H9 (cell line): ENCODE results near the gene APPBP2. TPM values are rescaled to one million over a fixed set of nuclear protein-coding genes. Genes with fewer than 3 reads are reported as not detected.
A peak's percentile ranks its signal among the peaks of the same experiment; 100 is the strongest.

Experiments
- DNase-seq: peaks from one replicate; pipeline ENCODE4 v3.0.0-alpha.2; 2017
- H2AFZ ChIP-seq: one replicate; pipeline ENCODE4 v1.6.1; 2013; ENCODE audit warnings: mild to moderate bottlenecking, low read length, control low read depth, moderate library complexity
- H2AK5ac ChIP-seq: 2 replicates; pipeline ENCODE4 v1.6.1; 2013; ENCODE audit warnings: low read length, control low read depth, mixed read lengths; ENCODE audit not compliant: insufficient read length
- H2BK120ac ChIP-seq: one replicate; pipeline ENCODE4 v1.6.1; 2013; ENCODE audit warnings: low read depth, mild to moderate bottlenecking, low read length, control low read depth, inconsistent platforms; ENCODE audit not compliant: poor library complexity, severe bottlenecking
- H2BK12ac ChIP-seq: 2 replicates; pipeline ENCODE4 v1.6.1; 2013; ENCODE audit warnings: low read length, control low read depth, mixed read lengths, low read depth; ENCODE audit not compliant: insufficient read length
- H2BK15ac ChIP-seq: 2 replicates; pipeline ENCODE4 v1.6.1; 2013; ENCODE audit warnings: low read depth, low read length, control low read depth
- H2BK20ac ChIP-seq: one replicate; pipeline ENCODE4 v1.6.1; 2013; ENCODE audit warnings: low read depth, mild to moderate bottlenecking, low read length, control low read depth, inconsistent platforms; ENCODE audit not compliant: poor library complexity, severe bottlenecking
- H2BK5ac ChIP-seq: 2 replicates; pipeline ENCODE4 v1.6.1; 2013; ENCODE audit warnings: low read length, control low read depth, mixed read lengths; ENCODE audit not compliant: insufficient read length
- H3K14ac ChIP-seq: 2 replicates; pipeline ENCODE4 v1.6.1; 2013; ENCODE audit warnings: low read length, control low read depth; ENCODE audit not compliant: insufficient read depth
- H3K18ac ChIP-seq: 2 replicates; pipeline ENCODE4 v1.6.1; 2013; ENCODE audit warnings: low read depth, mild to moderate bottlenecking, mixed read lengths, low read length, control low read depth; ENCODE audit not compliant: insufficient read length
- H3K23ac ChIP-seq: 2 replicates; pipeline ENCODE4 v1.6.1; 2013; ENCODE audit warnings: low read length, control low read depth, mixed read lengths, low read depth; ENCODE audit not compliant: insufficient read length
- H3K23me2 ChIP-seq: 2 replicates; pipeline ENCODE4 v1.6.1; 2013; ENCODE audit warnings: low read depth, mild to moderate bottlenecking, mixed read lengths, low read length, control low read depth; ENCODE audit not compliant: insufficient read length, poor library complexity, severe bottlenecking
- H3K27ac ChIP-seq: 2 replicates; pipeline ENCODE4 v1.5.1; 2013; ENCODE audit warnings: low read length, control low read depth, mixed read lengths, low read depth; ENCODE audit not compliant: insufficient read length
- H3K27me3 ChIP-seq: 2 replicates; pipeline ENCODE4 v1.6.1; 2013; ENCODE audit warnings: low read length, control low read depth, inconsistent platforms; ENCODE audit not compliant: insufficient read depth
- H3K4ac ChIP-seq: 2 replicates; pipeline ENCODE4 v1.6.1; 2013; ENCODE audit warnings: low read depth, mild to moderate bottlenecking, control low read depth, inconsistent platforms, low read length, moderate library complexity
- H3K4me1 ChIP-seq: 2 replicates; pipeline ENCODE4 v1.6.1; 2013; ENCODE audit warnings: low read length, control low read depth, inconsistent platforms; ENCODE audit not compliant: insufficient read depth
- H3K4me2 ChIP-seq: 2 replicates; pipeline ENCODE4 v1.6.1; 2013; ENCODE audit warnings: low read length, control low read depth, mixed read lengths; ENCODE audit not compliant: insufficient read length, insufficient read depth
- H3K56ac ChIP-seq: 2 replicates; pipeline ENCODE4 v1.6.1; 2013; ENCODE audit warnings: low read depth, mild to moderate bottlenecking, mixed read lengths, low read length, control low read depth; ENCODE audit not compliant: insufficient read length
- H3K79me1 ChIP-seq: 2 replicates; pipeline ENCODE4 v1.6.1; 2013; ENCODE audit warnings: low read depth, mild to moderate bottlenecking, moderate library complexity, low read length, control low read depth, inconsistent platforms; ENCODE audit not compliant: insufficient read depth, poor library complexity, severe bottlenecking
- H3K79me2 ChIP-seq: 2 replicates; pipeline ENCODE4 v1.6.1; 2013; ENCODE audit warnings: low read length, control low read depth, inconsistent platforms; ENCODE audit not compliant: insufficient read depth
- H3K9ac ChIP-seq: 2 replicates; pipeline ENCODE4 v1.6.1; 2013; ENCODE audit warnings: low read length, control low read depth, mixed read lengths; ENCODE audit not compliant: insufficient read length; ENCODE audit errors: extremely low read depth
- H3K9me3 ChIP-seq: one replicate; pipeline ENCODE4 v1.6.1; 2013; ENCODE audit warnings: low read depth, low read length, inconsistent platforms; ENCODE audit not compliant: control insufficient read depth
- H3T11ph ChIP-seq: one replicate; pipeline ENCODE4 v1.6.1; 2013; ENCODE audit warnings: mild to moderate bottlenecking, low read length, control low read depth, inconsistent platforms
- H4K20me1 ChIP-seq: one replicate; pipeline ENCODE4 v1.6.1; 2013; ENCODE audit not compliant: control insufficient read depth, insufficient read length, insufficient read depth
- H4K5ac ChIP-seq: 2 replicates; pipeline ENCODE4 v1.6.1; 2013; ENCODE audit warnings: low read depth, mild to moderate bottlenecking, mixed read lengths, low read length, control low read depth; ENCODE audit not compliant: insufficient read length
- H4K8ac ChIP-seq: replicated peaks from 2 replicates; pipeline ENCODE4 v1.6.1; 2013; ENCODE audit warnings: low read length, control low read depth, mixed read lengths, low read depth; ENCODE audit not compliant: insufficient read length
- H4K91ac ChIP-seq: 2 replicates; pipeline ENCODE4 v1.6.1; 2013; ENCODE audit warnings: low read depth, mild to moderate bottlenecking, moderate library complexity, mixed read lengths, low read length, control low read depth; ENCODE audit not compliant: insufficient read length
- H3K27ac Mint-ChIP-seq, 3 experiments: 2 replicates in 2 of 3; 3 replicates in 1 of 3; pipeline ENCODE4 v1.8.0; 2020 to 2021; ENCODE audit warnings: mixed read lengths in 3 of 3, mild to moderate bottlenecking in 1 of 3, moderate library complexity in 1 of 3
- H3K27me3 Mint-ChIP-seq: 2 replicates; pipeline ENCODE4 v1.8.0; 2021; ENCODE audit warnings: low read depth, mild to moderate bottlenecking, moderate library complexity, mixed read lengths
- H3K36me3 Mint-ChIP-seq, 3 experiments: 2 replicates in 2 of 3; 3 replicates in 1 of 3; pipeline ENCODE4 v1.8.0; 2020 to 2021; ENCODE audit warnings: low read depth in 3 of 3, mixed read lengths in 3 of 3; ENCODE audit not compliant: insufficient read depth in 1 of 3
- H3K4me1 Mint-ChIP-seq, 2 experiments: 2 replicates each; pipeline ENCODE4 v1.8.0; 2020; ENCODE audit warnings: mixed read lengths in 2 of 2
- H3K4me3 Mint-ChIP-seq, 2 experiments: 2 replicates in 1 of 2; 3 replicates in 1 of 2; pipeline ENCODE4 v1.8.0; 2020 to 2021; ENCODE audit warnings: mild to moderate bottlenecking in 2 of 2, mixed read lengths in 2 of 2, moderate library complexity in 1 of 2
- H3K9me3 Mint-ChIP-seq, 2 experiments: 2 replicates in 1 of 2; 3 replicates in 1 of 2; pipeline ENCODE4 v1.8.0; 2020; ENCODE audit warnings: mild to moderate bottlenecking in 2 of 2, mixed read lengths in 2 of 2, moderate library complexity in 1 of 2
- CTCF ChIP-seq: fragments of 200-600 bp; sonication (generic); conservative IDR thresholded peaks from 3 replicates; pipeline ENCODE4 v1.8.0; 2021; ENCODE audit warnings: antibody characterized with exemption, mild to moderate bottlenecking
- WGBS: extraction: QIAGEN DNeasy Blood & Tissue Kit; methylation state at CpG from one replicate; pipeline ENCODE4 v1.1.7; 2013; ENCODE audit warnings: missing lambda C conversion rate, low lambda C conversion rate, mixed read lengths; ENCODE audit not compliant: insufficient read length; ENCODE audit errors: extremely low coverage; 5-methylcytosine and 5-hydroxymethylcytosine counted together
- total RNA-seq: library from RNA; stranded (reverse); gene quantifications from 2 replicates; pipeline ENCODE4 v1.2.1, GENCODE V29; 2021

Gene APPBP2
- total RNA-seq, 1 experiment from 2014 or later, result 17.0 TPM

GRCh38 chr17:60525328-60525684 lies 736 bp downstream of the APPBP2 start:
- H2BK120ac ChIP-seq, result no peak overlapping the region
- no peak overlapping the region for H3K14ac ChIP-seq
- no peak overlapping the region for H4K5ac ChIP-seq
- no peak overlapping the region for H3K23ac ChIP-seq
- no peak overlapping the region for H3T11ph ChIP-seq
- H3K23me2 ChIP-seq, result peaks cover 6% of the 10 kb centered on the region
- peaks cover 29% of the 10 kb centered on the region; the same call in 1 of the 2 replicates for H3K79me2 ChIP-seq
- H3K56ac ChIP-seq, result no peak overlapping the region
- H3K27me3 Mint-ChIP-seq, result no peaks in the 10 kb centered on the region
- no peak overlapping the region for H4K91ac ChIP-seq
- no peak overlapping the region for H2BK5ac ChIP-seq
- no peak overlapping the region for H3K4ac ChIP-seq
- H2BK15ac ChIP-seq, result no peak overlapping the region
- H3K4me1 Mint-ChIP-seq, result peaks cover 11 to 23% of the 10 kb centered on the region in 2 experiments
- H2BK12ac ChIP-seq, result no peak overlapping the region
- peak overlapping the region; percentile 92 to 94 for H3K4me3 Mint-ChIP-seq
- peaks cover 0 to 21% of the 10 kb centered on the region in 2 experiments; a peak in 2 of 5 replicates for H3K9me3 Mint-ChIP-seq
- H3K9ac ChIP-seq, result peak overlapping the region; percentile 77
- H3K36me3 Mint-ChIP-seq, result peaks cover 2 to 28% (median 24%) of the 10 kb centered on the region in 3 experiments; a peak in 6 of 7 replicates
- peak overlapping the region; percentile 16 for H3K18ac ChIP-seq
- H3K27me3 ChIP-seq, result no peaks in the 10 kb centered on the region
- peak overlapping the region; percentile 64 to 99 (median 65) for H3K27ac Mint-ChIP-seq
- no peaks in the 10 kb centered on the region for H3K4me1 ChIP-seq
- WGBS, result no CpG with 5 or more reads among the region's 11 CpGs
- no peak overlapping the region for H2AK5ac ChIP-seq
- no peak overlapping the region for H4K8ac ChIP-seq
- no peak overlapping the region for H3K27ac ChIP-seq
- H4K20me1 ChIP-seq, result no peaks in the 10 kb centered on the region
- no peak overlapping the region for H2AFZ ChIP-seq
- no peak for DNase-seq
- no peak overlapping the region for H2BK20ac ChIP-seq
- no peaks in the 10 kb centered on the region for H3K9me3 ChIP-seq
- H3K4me2 ChIP-seq, result peak overlapping the region; percentile 69
- no peak for TF ChIP-seq CTCF
- no peaks in the 10 kb centered on the region for H3K79me1 ChIP-seq
